Measurements from ENCODE around the gene ZSWIM3.

The ZSWIM3 gene

DNA sequence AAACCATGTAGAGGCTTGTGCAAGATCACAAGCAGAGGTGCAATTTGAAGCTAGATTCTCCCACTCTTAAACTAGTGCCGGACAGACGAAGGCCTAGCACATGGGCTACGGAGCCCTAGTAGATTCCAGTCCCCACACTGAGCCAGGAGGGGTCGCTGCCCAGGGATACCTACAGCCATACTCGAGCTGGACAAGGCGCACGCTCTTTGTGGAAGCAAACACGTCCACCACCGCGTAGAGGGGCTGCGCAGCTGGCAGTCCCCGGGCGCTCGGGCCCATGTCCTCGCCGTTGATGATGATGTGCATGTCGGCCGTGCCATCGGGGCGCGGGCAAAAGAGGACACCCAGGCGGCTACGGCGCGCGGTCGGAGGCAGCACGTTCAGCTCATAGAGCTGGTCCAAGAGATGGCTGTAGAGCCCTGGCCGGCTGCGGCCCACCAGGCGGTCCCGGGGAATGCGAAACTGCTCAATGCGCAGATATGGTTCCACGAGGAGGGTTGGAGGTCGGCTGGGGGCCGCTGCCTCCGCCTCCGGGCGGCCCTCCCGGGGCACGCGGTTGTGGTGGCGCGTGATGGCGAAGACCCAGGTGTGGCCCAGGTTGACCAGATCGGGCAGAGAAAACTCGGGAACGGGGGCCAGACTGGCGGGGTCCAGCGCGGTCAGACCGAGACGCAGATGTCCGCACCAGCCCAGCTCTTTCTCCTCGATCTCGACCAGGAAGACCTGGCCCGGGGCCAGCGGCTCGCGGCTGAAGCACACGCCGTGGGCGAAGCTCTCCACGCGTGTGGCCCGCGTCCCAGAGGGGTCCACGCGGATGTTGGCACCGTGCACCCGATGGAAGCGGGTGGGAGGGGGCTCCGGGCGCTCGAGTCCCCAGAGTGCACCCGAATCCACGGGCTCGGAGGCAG is 32.9 kb downstream of the ZSWIM3 start:
- Histone ChIP-seq H2BK12ac (ENCODE audit: low read length) (no peak overlapping the region), H3K79me1 (ENCODE audit: low read depth, low read length) (peaks cover 2% of the 10 kb centered on the region), H4K8ac (ENCODE audit: low read depth, low read length) (peak overlapping the region; percentile 43), H2BK120ac (ENCODE audit: low read depth, low read length) (peak overlapping the region; percentile 81), H2BK5ac (ENCODE audit: low read length) (peak overlapping the region; percentile 39), H3K4me2 (ENCODE audit: insufficient read depth, low read length, poor library complexity, severe bottlenecking) (peak overlapping the region; percentile 100), H4K91ac (ENCODE audit: low read depth, low read length, poor library complexity) (no peak overlapping the region), H3K4me1 (ENCODE audit: control insufficient read depth in 2 of 2, insufficient read depth in 1 of 2, low read depth in 1 of 2, low read length in 2 of 2) (peaks cover 5 to 6% of the 10 kb centered on the region in 2 donors), H3K36me3 (replicated peaks in 1 of 2; ENCODE audit: control insufficient read depth in 2 of 2, insufficient read depth in 2 of 2, low read length in 2 of 2) (peaks cover 5 to 43% of the 10 kb centered on the region in 2 donors), H3K4ac (ENCODE audit: low read length) (peak overlapping the region; percentile 76), H2BK15ac (ENCODE audit: low read length) (no peak overlapping the region), H3K9ac (ENCODE audit: low read depth, low read length, poor library complexity) (peak overlapping the region; percentile 84), H3K4me3 (ENCODE audit: low read length in 2 of 2) (peak overlapping the region; percentile 66 to 88), H2AK5ac (ENCODE audit: low read depth, low read length) (peak overlapping the region; percentile 81), H3K18ac (ENCODE audit: low read length) (peak overlapping the region; percentile 93), H3K23ac (ENCODE audit: low read depth, low read length, poor library complexity) (peak overlapping the region; percentile 96), H3K27ac (replicated peaks; ENCODE audit: low read length) (no peak overlapping the region), H3K9me3 (replicated peaks in 1 of 2; ENCODE audit: control insufficient read depth in 2 of 2, insufficient read depth in 1 of 2, low read depth in 1 of 2, low read length in 2 of 2) (no peaks in the 10 kb centered on the region), H2AFZ (ENCODE audit: low read length) (peak overlapping the region; percentile 90), H3K27me3 (ENCODE audit: control insufficient read depth in 3 of 3, insufficient read depth in 3 of 3, low read depth in 1 of 3, low read length in 3 of 3) (peaks cover 0 to 7% (median 0%) of the 10 kb centered on the region in 3 experiments), H3K14ac (ENCODE audit: low read length) (peak overlapping the region; percentile 56)
- DNase-seq (ENCODE audit: low spot score), result peak; percentile 67
- no CpG with 5 or more reads among the region's 79 CpGs for WGBS, 2 donors (ENCODE audit: extremely low coverage in 2 of 2, insufficient read length in 2 of 2, insufficient replicate concordance in 1 of 2)

GRCh38 chr20:45890985-45891983 is 33.9 kb downstream of the ZSWIM3 start, which contains the start of the genes CTSA and NEURL2:
Gene CTSA (plus strand): TSS chr20:45891335. CDS start chr20:45891569, 234 bp downstream.
Gene NEURL2 (minus strand): TSS chr20:45891208. CDS start chr20:45890991, 217 bp downstream.
- Histone ChIP-seq H3K23ac (ENCODE audit: low read depth, low read length, poor library complexity) (peak within 1 kb of the TSS; percentile 96), H3K4me2 (ENCODE audit: insufficient read depth, low read length, poor library complexity, severe bottlenecking) (peak within 1 kb of the TSS; percentile 100), H3K18ac (ENCODE audit: low read length) (peak within 1 kb of the TSS; percentile 93), H3K27ac (replicated peaks; ENCODE audit: low read length) (no peak within 1 kb of the TSS), H3K14ac (ENCODE audit: low read length) (peak within 1 kb of the TSS; percentile 56), H2BK12ac (ENCODE audit: low read length) (peak within 1 kb of the TSS; percentile 86), H3K27me3 (ENCODE audit: control insufficient read depth in 3 of 3, insufficient read depth in 3 of 3, low read depth in 1 of 3, low read length in 3 of 3) (peaks cover 0 to 7% (median 0%) of the 10 kb centered on the region in 3 experiments), H3K9me3 (replicated peaks in 1 of 2; ENCODE audit: control insufficient read depth in 2 of 2, insufficient read depth in 1 of 2, low read depth in 1 of 2, low read length in 2 of 2) (no peaks in the 10 kb centered on the region), H2AK5ac (ENCODE audit: low read depth, low read length) (peak within 1 kb of the TSS; percentile 81), H2BK5ac (ENCODE audit: low read length) (peak within 1 kb of the TSS; percentile 39), H2BK120ac (ENCODE audit: low read depth, low read length) (peak within 1 kb of the TSS; percentile 81), H2BK15ac (ENCODE audit: low read length) (peak within 1 kb of the TSS; percentile 46), H3K79me1 (ENCODE audit: low read depth, low read length) (peaks cover 2% of the 10 kb centered on the region), H3K9ac (ENCODE audit: low read depth, low read length, poor library complexity) (peak within 1 kb of the TSS; percentile 91), H3K4me3 (ENCODE audit: low read length in 2 of 2) (peak within 1 kb of the TSS; percentile 66 to 88), H2AFZ (ENCODE audit: low read length) (peak within 1 kb of the TSS; percentile 90), H3K4me1 (ENCODE audit: control insufficient read depth in 2 of 2, insufficient read depth in 1 of 2, low read depth in 1 of 2, low read length in 2 of 2) (peaks cover 5 to 6% of the 10 kb centered on the region in 2 donors), H3K36me3 (replicated peaks in 1 of 2; ENCODE audit: control insufficient read depth in 2 of 2, insufficient read depth in 2 of 2, low read length in 2 of 2) (peaks cover 5 to 36% of the 10 kb centered on the region in 2 donors), H3K4ac (ENCODE audit: low read length) (peak within 1 kb of the TSS; percentile 76), H4K91ac (ENCODE audit: low read depth, low read length, poor library complexity) (no peak within 1 kb of the TSS), H4K8ac (ENCODE audit: low read depth, low read length) (peak within 1 kb of the TSS; percentile 68)
- DNase-seq (ENCODE audit: low spot score), result peak; percentile 78
- no CpG with 5 or more reads among the region's 78 CpGs for WGBS, 2 donors (ENCODE audit: extremely low coverage in 2 of 2, insufficient read length in 2 of 2, insufficient replicate concordance in 1 of 2)

GRCh38 chr20:45892049-45892825 is 34.8 kb downstream of the ZSWIM3 start:
- no CpG with 5 or more reads among the region's 9 CpGs for WGBS, 2 donors (ENCODE audit: extremely low coverage in 2 of 2, insufficient read length in 2 of 2, insufficient replicate concordance in 1 of 2)
- H3K4ac ChIP-seq (ENCODE audit: low read length), result no peak overlapping the region
- no peak overlapping the region for H3K23ac ChIP-seq (ENCODE audit: low read depth, low read length, poor library complexity)
- no peak overlapping the region for H3K14ac ChIP-seq (ENCODE audit: low read length)
- DNase-seq (ENCODE audit: low spot score), result no peak
- no peak overlapping the region for H2BK120ac ChIP-seq (ENCODE audit: low read depth, low read length)
- no peak overlapping the region for H2BK15ac ChIP-seq (ENCODE audit: low read length)
- peak overlapping the region; percentile 90 for H2AFZ ChIP-seq (ENCODE audit: low read length)
- H2BK5ac ChIP-seq (ENCODE audit: low read length), result peak overlapping the region; percentile 62
- H4K91ac ChIP-seq (ENCODE audit: low read depth, low read length, poor library complexity), result no peak overlapping the region
- peak overlapping the region; percentile 12 for H3K9ac ChIP-seq (ENCODE audit: low read depth, low read length, poor library complexity)
- no peak overlapping the region for H3K18ac ChIP-seq (ENCODE audit: low read length)
- H3K79me1 ChIP-seq (ENCODE audit: low read depth, low read length), result peaks cover 2% of the 10 kb centered on the region
- peaks cover 5 to 6% of the 10 kb centered on the region in 2 donors for H3K4me1 ChIP-seq (ENCODE audit: control insufficient read depth in 2 of 2, insufficient read depth in 1 of 2, low read depth in 1 of 2, low read length in 2 of 2)
- no peak overlapping the region for H2AK5ac ChIP-seq (ENCODE audit: low read depth, low read length)
- H3K4me2 ChIP-seq (ENCODE audit: insufficient read depth, low read length, poor library complexity, severe bottlenecking), result no peak overlapping the region
- H3K9me3 ChIP-seq (replicated peaks in 1 of 2; ENCODE audit: control insufficient read depth in 2 of 2, insufficient read depth in 1 of 2, low read depth in 1 of 2, low read length in 2 of 2), result no peaks in the 10 kb centered on the region
- no peak overlapping the region for H3K27ac ChIP-seq (replicated peaks; ENCODE audit: low read length)
- no peak overlapping the region for H4K8ac ChIP-seq (ENCODE audit: low read depth, low read length)
- no peak overlapping the region for H2BK12ac ChIP-seq (ENCODE audit: low read length)
- H3K36me3 ChIP-seq (replicated peaks in 1 of 2; ENCODE audit: control insufficient read depth in 2 of 2, insufficient read depth in 2 of 2, low read length in 2 of 2), result peaks cover 7 to 34% of the 10 kb centered on the region in 2 donors
- peak overlapping the region in 1 of 2 donors; percentile 66 for H3K4me3 ChIP-seq (ENCODE audit: low read length in 2 of 2)
- peaks cover 0 to 7% (median 0%) of the 10 kb centered on the region in 3 experiments for H3K27me3 ChIP-seq (ENCODE audit: control insufficient read depth in 3 of 3, insufficient read depth in 3 of 3, low read depth in 1 of 3, low read length in 3 of 3)

All from neuronal stem cell (in vitro differentiated cells).